Lung microvascular endothelial cell (primary cell): ENCODE measurements around the gene SUSD4. TPM values are rescaled to one million over a fixed set of nuclear protein-coding genes. Genes with fewer than 3 reads are reported as not detected.
"Not testable (repeated sequence)": the region's sequence is repeated elsewhere in the genome, so short reads cannot be mapped to it uniquely, and the experiment has no call there.

Experiments
- DNase-seq, 2 donors: peaks; one replicate each; pipeline versions ENCODE4 v3.0.0 to v3.0.0-alpha.2; 2010; ENCODE audit warnings: low read depth in 2 of 2
- total RNA-seq: library from RNA; depleted of rRNA; stranded (reverse); fragments of >200 nt; gene quantifications from 2 replicates; pipeline ENCODE4 v1.2.1, GENCODE V29; 2014

Gene SUSD4
- total RNA-seq, 1 donor from 2014 or later, result 0.20 TPM

DNA sequence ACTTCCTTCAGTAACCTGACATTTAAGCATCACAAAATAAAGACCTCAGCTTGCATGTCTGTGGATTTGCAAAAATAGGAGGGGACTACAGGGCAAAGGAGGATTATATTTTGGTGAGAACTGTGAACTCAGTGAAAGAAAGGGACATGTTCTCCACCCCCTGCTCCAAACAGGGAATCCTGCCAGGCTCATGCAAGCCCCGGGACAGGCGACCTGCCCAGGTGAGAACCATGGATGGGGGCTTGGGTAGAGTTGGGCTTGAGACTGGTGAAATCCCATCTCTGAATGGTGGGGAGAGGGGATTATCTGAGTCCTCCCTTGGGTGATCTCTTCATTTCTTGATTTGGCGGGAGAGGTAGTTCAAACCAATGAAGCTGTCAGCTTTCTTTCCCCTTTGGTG is 110.1 kb downstream of the SUSD4 start:
- no peak for DNase-seq

GRCh38 chr1:223251387-223251786 is 112.6 kb downstream of the SUSD4 start:
- DNase-seq, result not testable (repeated sequence)

DNA sequence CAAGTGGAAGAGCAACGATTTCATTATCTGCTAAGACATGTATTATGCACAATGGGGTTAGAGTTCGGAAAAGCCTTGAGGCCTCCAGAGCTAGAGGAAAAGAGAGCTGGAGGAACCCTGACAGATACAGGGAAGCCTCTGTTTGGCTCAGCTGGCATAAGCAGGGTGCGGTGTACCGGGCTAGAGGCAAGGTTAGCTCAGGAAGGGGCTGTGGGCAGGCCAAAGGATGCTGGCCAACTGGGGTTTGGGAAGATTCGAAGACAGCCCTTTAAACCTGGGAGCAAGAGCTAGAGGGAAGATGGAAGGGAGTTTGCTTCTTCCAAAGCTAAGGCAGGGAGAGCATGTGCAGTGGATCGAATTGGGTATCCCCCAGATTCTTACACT is 113.4 kb downstream of the SUSD4 start:
- no peak for DNase-seq

GRCh38 chr1:223249854-223250631 is 113.9 kb downstream of the SUSD4 start:
- DNase-seq, result no peak

GRCh38 chr1:223248770-223249140 is 115.2 kb downstream of the SUSD4 start:
- no peak for DNase-seq

GRCh38 chr1:223248001-223248769 is 115.8 kb downstream of the SUSD4 start:
- no peak for DNase-seq

- no peak for DNase-seq
Observed at GRCh38 chr1:223246476-223247112, 117.4 kb downstream of the SUSD4 start.

- no peak for DNase-seq
Observed at GRCh38 chr1:223245983-223246382, 118.0 kb downstream of the SUSD4 start.

GRCh38 chr1:223245411-223245810 is 118.6 kb downstream of the SUSD4 start:
- DNase-seq, result no peak

DNA sequence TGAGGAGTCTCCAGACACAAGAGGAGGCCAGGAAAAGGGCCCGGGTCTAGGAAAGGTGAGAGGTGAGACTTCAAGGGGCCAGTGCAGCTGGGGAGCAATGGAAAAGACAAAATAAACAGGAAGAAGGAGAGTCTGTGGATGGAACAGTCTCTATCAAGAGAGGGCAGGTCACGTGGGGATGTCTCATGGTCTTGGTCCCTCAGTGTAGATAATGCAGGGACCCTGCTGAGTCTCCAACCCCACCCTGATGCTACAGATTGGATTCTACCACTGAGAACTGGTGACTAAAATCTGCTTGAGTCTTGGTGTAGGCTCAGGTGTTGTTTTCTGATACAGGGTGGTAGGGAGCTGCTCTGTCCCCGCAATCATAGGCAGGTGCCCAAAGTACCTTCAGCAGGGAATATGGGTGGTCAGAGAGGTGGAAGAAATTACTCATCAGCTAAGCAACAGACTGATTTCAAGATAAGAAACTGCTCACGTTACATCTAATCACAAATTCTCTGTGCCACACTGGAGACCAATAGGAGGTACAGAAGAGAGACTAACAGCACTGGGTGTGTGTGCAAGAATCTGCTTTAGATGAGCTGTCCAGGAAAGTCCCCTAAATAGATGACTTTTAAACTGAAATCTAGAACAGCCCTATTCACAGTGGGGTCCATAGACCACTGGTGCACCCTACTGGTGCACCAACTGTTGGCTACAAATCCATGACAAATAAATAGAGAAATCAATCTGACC is 119.4 kb downstream of the SUSD4 start:
- DNase-seq, result peak in 1 of 2 donors; percentile 6

GRCh38 chr1:223243441-223244050 is 120.4 kb downstream of the SUSD4 start:
- no peak for DNase-seq

DNA sequence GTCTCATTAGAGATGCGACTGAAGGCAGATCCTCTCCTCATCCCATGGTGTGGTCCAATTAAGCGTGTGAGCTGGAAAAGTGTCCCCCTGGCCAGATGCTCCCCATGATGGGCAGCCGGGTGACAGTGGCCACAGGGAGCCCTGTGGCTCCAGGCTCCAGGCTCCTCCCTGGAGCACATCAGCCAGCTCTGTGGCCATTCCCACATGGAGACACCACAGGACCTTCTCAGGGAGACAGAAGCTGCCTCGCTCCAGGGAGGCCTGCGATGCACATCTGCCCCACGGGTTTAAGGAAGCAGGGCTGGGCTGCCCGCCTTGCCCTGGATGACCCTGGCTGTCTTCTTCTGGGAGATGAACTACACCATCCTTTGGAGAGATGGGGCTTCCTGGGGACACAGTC is 121.0 kb downstream of the SUSD4 start:
- no peak for DNase-seq

- no peak for DNase-seq
Observed at GRCh38 chr1:223242382-223242955, 121.5 kb downstream of the SUSD4 start.

DNA sequence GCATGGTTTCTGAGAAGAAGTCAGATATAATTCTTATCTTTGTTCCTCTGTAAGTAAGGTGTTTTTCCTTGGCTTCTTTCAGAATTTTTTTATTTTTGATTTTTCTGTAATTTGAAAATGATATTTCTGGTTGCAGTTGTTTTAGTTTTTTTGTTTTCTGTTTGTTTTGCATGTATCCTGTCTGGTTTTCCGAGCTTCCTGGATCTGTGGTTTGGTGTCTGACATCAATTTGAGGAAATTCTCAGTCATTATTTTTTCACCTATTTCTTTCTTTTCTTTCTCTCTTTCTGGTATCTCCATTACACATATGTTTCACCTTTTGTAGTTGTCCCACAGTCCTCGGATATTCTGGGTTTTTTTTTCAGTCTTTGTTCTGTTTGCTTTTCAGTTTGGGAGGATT is 123.9 kb downstream of the SUSD4 start:
- DNase-seq, result no peak

GRCh38 chr1:223235091-223235490 is 128.9 kb downstream of the SUSD4 start:
- no peak for DNase-seq

- DNase-seq, result no peak
Observed at GRCh38 chr1:223234534-223234933, 129.4 kb downstream of the SUSD4 start.

- no peak for DNase-seq
Observed at GRCh38 chr1:223234170-223234514, 129.8 kb downstream of the SUSD4 start.

DNA sequence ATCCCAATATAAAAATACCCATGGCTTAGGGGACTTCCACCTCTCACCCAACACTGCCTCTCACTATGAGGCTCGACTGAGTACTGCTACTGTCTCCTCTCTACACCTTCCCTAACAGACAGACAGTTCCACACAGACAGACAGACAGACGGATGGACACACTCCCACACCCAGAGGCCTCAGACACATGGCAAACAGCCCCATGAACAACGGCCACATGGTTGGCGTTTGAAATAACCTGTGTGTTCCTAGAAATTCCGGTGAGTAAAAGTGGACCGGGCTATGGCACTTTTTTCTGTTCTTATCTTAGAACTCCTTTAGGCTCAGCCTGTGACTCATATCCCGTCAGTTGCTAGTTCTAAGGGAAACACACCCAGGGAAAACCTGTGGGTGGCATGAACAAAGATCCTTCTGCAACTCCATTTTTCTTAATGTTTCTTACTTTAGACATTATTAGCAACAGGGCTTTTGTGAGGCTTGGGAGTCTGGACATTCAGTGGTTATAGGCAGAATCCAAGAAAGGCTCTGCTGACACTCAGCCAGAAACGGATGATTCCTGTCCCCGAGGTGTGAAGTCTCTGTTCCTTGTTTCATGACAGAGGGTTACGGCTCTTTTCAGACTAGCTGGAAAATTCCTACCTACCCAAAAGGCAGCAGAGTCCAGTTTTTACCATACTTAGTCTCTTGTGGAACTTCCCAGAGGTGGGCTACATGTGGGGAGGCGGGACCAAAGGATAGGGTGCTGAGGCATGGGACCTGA is 130.4 kb downstream of the SUSD4 start:
- peak; percentile 13 to 87 for DNase-seq

GRCh38 chr1:223233019-223233409 is 131.0 kb downstream of the SUSD4 start:
- no peak for DNase-seq

- DNase-seq, result no peak
Observed at GRCh38 chr1:223231581-223231980, 132.4 kb downstream of the SUSD4 start.
